Pons (tissue), 1 donor: Measurements from ENCODE around the gene TP63.
"Not testable (repeated sequence)": the region's sequence is repeated elsewhere in the genome, so short reads cannot be mapped to it uniquely, and the experiment has no call there.

Source experiments
- DNase-seq: peaks from one replicate; pipeline ENCODE4 v3.0.0-alpha.2; 2016; ENCODE audit warnings: low spot score

TP63 gene

DNA sequence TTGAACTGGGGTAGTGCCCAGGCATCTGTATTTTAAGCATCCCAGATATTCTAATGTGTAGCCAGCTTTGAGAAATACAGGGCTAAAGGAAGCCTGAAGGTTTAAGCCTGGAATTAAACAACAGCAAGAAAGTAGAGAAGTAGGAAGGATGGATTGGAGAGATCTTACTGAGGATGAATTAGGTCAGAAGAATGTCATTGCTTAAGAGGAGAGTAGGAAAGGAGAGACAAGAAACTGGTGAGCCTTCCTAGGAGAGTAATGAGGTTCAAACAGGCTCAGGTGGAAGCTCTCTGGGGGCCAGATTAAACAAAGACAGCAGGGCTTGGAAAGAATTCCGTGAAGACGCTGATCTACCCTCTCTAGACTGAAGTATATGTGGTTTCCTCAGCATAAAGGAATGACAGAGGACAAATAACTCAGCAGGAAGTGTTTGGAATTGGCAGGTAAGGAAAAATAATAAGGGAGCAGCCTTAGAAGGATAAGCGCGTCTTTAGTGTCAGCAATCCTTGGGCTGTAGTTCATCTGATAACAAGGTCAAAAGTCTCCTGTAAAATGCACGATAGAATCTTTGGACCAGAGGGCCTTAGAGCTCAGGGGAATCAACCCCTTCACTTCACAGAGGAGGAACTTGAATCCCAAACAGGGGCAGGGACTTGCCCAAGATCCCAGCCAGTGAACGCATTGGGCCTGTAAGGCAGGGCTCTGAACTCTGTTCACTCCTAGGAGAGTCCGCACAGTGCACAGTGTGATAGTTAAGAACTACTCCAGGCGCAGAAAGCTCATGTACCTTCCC lies 90.9 kb downstream of the TP63 start:
- DNase-seq, result no peak

DNA sequence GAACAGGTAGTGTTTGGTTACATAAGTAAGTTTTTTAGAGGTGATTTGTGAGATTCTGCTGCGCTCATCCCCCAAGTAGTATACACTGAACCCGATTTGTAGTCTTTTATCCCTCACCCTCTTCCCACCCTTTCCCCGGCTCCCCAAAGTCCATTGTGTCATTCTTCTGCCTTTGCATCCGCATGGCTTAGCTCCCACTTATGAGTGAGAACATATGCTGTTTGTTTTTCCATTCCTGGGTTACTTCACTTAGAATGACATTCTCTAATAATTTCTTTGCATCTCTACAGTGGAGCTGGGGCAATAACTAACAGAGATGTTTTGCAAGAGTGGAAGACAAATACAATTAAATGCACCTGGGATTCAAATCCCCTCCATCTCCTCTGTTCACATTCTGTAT lies 93.2 kb downstream of the TP63 start:
- no peak for DNase-seq

DNA sequence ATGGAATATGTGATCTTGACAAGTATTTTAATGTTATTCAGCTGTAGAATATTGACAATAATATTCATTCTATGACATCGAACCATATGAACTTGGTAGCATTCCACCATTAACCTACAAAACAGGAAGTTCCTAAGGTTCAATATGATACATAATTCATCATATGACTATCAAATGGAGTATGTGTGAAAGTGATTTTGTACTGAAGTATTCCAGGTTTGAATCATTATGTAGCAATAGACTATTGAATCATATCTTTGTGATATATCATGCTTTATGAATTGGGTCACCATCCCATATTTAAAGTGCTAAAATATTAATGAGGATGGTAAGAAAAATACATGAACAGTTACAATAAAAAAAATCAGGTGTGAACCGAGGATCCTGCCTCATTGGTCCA lies 95.1 kb downstream of the TP63 start:
- DNase-seq, result no peak

DNA sequence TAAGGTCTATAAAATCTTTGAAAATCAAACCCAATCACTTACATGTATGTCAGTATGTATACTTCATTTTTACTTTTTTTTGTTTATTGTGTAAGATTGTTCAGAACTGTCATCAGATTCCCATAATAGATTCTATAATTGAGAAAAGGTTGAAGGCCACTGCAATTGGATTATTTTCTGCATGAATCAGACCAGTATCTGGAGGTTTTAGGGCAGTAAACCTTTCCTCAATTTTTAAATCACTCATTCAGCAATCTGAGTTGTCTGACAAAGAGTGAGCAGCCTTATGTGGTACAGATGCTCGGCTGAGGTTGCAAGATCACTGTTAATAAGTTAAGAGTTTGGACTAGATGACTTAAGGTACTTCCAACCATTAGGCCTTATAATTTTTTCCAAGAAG lies 96.0 kb downstream of the TP63 start:
- no peak for DNase-seq

DNA sequence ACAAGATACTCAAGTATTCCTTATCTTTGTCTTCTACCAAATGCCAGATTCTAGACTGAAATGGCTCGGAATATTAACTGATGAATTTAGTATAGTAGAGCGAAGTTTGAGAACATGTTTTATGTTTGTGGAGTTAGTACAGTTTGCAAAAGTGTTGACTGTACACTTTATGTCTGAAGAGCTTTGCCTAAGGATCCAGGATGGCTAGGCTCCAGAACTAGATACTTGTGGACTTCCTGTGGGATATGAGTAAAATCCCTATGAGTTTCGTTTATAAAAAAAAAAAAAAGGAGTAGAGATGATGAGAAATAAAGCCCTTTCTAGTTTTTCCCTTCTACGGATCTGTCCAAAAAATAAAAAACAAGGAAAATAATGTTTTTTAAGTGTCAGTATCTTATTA lies 96.7 kb downstream of the TP63 start:
- DNase-seq, result no peak

DNA sequence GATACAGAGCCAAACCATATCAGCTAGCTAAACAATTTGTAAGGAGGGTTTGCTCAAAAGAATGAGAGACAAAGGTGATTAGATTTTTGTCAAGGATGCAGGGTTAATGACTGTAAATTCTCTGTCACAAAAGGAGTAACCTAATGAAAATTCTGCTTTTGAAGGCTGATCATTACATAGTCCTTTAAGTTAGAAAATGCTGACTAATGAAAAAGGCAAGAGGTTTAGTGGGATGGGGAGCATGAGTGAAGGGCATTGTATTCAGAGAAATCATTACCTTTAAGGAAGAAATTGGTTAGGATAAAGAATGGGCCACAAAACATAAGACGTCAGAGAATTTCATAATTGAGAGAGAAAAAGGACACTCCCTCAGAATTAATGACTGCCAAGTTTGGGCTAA lies 97.7 kb downstream of the TP63 start:
- no peak for DNase-seq

DNA sequence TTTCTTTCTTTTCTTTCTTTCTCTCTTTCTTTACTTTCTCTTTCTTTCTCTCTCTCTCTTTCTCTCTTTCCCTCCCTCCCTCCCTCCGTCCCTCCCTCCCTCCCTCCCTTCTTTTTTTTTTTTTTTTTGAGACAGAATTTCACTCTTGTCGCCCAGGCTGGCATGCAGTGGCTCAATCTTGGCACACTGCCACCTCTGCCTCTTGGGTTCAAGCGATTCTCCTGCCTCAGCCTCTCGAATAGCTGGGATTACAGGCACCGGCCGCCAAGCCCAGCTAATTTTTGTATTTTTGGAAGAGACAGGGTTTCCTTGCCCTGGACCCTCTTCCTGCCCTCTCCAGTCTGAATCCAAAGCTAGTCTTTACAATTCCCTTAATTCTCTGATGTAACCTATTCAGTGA lies 102.9 kb downstream of the TP63 start:
- no peak for DNase-seq

DNA sequence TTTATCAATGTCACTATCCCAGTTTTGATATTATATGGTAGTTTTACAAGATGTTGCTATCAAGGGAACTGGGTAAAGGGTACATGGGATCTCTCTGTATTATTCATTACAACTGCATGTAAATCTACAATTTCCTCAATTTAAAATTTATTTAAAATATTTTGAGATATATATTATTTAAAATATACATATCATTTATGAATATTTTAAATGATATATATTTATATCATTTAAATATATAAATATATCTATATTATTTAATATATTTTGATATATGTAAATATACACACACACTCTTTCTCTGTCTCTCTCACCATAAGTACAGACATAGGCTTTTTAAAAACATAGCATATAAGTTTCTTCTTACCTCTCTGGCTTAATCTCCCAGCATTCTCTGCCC lies 104.7 kb downstream of the TP63 start:
- DNase-seq, result no peak

DNA sequence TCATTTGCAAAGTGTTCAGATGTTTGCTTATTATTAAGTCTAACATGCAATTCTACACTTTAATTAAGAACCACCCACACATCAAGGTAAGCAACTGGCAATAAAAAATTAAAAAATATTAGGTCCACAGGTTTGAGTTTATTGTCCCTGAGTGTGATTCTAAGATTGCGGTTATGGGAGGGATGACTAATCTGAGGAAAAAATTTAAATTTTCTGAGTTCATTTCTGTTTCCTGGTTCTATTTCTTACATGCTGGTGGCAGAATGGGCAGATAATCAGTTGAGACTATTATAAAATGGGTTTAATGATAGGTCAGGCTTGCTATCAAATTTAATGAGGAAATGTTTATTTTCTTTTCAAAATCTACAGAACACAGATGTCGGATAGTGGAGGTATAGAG lies 105.9 kb downstream of the TP63 start:
- DNase-seq, result no peak

DNA sequence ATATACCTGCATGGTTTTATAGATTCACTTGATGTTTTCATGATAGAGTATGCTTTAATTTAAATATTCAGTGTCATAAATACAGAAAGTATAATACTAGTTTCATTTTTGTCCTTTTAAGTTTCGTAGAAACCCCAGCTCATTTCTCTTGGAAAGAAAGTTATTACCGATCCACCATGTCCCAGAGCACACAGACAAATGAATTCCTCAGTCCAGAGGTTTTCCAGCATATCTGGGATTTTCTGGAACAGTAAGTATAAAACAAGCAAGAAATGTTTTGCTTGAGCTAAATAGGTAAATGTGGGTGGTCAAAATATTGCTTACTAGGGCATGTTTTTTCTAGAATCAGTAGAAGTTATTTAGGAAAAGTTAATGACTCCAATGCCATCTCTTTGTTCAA lies 106.4 kb downstream of the TP63 start:
- DNase-seq, result no peak

DNA sequence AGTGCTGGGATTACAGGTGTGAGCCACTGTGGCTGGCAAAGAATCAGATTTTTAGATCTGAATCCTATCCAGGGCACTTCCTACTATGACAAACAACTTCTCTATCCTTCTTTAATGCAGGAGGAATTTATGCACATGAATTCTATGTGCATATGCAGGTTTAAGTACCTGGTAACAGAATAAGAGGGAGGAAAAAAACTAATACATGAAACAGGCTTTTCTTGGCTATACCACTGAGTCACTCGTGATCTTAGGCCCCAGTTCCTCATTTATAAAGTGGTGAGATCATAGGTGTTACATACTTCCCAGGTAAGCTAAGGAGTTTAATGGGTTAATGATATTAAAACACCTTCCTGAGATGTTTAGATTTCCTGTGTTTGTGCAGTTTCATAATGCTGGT lies 108.2 kb downstream of the TP63 start:
- no peak for DNase-seq

DNA sequence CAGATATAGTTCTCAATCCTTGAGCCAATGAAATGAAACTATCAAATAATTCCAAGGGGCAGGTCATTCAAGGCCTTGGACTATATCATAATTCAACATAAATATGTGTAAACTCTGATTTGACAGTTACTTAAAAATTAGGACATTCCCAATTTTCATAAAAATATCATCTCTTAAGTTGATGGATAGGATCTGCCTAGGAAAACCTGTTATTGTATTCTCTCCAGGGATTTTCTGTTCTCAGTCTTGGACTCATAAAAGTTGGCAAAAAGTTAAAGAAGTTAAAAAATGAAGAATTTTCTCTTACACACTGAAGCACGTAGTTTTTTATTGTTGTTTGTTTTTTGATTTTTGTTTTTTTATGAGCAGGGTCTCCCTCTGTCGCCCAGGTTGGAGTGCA lies 109.0 kb downstream of the TP63 start:
- no peak for DNase-seq

DNA sequence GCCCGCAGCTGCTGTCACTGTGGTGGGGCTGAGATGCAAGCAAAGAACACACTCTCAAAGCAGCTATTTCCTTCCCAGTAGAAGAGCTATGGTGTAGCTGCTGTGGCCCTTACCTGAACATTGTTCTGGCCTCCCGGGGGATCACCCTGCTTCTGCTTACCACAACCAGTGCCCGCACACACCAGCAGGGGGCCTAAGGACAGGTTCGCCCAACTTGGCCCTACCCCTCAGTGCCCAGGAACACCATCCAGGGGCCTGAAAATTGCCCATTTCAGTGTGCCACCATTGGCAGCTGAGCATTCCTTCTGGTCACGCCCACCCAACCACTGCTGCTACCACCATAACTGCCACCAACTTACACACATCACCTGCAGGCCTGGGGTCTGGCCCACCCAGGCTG lies 113.0 kb downstream of the TP63 start:
- no peak for DNase-seq

DNA sequence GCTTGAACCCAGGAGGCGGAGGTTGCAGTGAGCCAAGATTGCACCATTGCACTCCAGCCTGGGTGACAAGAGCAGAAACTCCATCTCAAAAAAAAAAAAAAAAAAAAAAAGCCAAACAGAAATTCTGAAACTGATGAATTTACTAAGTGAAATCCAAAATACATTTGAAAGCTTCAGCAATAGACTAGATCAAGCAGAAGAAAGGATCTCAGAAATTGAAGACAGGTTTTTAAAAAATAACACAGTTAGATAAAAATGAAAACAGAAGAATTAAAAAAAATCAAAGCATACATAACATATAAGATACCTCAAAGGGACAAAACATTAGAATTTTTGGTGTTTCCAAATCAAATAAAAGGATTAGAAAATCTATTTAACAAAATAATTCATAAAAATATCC lies 114.4 kb downstream of the TP63 start:
- DNase-seq, result no peak

DNA sequence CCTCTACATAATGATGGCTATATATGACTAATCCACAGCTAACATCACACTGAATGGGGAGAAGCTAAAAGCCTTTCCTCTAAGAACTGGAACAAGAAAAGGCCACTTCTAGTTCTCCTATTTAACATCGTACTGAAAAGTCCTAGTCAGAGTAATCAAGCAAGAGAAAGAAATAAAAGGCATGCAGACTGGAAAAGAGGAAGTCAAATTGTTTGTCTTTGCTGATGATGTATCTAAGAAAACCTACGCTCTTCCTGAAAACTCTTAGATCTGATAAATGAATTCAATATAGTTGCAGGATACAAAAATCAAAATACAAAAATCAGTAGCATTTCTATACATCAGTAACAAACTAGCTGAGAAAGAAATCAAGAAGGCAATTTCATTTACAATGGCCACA lies 116.9 kb downstream of the TP63 start:
- DNase-seq, result no peak

DNA sequence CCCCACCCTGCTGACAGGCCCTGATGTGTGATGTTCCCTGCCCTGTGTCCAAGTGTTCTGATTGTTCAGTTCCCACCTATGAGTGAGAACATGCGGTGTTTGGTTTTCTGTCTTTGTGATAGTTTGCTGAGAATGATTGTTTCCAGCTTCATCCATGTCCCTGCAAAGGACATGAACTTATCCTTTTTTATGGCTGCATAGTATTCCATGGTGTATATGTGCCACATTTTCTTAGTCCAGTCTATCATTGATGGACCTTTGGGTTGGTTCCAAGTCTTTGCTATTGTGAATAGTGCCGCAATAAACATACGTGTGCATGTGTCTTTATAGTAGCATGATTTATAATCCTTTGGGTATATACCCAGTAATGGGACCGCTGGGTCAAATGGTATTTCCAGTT lies 119.8 kb downstream of the TP63 start:
- DNase-seq, result not testable (repeated sequence)

DNA sequence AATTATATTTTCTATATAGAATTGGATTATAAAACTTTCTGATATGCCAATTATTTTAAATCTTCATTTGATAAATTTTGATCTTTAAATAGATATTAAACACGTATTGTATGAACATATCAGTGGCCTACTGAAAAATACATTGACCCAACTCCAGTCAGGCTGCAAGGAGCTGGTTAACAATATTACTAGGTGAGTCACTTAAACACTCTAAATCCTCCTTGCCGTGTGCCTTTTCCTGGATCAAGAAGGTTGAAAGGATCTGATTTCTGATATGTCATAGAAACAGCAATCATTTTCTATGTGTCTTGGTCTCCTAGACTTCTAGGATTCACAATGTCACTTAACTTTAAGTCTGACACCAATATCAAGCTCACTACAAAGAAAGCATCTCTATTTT lies 123.2 kb downstream of the TP63 start:
- DNase-seq, result no peak

DNA sequence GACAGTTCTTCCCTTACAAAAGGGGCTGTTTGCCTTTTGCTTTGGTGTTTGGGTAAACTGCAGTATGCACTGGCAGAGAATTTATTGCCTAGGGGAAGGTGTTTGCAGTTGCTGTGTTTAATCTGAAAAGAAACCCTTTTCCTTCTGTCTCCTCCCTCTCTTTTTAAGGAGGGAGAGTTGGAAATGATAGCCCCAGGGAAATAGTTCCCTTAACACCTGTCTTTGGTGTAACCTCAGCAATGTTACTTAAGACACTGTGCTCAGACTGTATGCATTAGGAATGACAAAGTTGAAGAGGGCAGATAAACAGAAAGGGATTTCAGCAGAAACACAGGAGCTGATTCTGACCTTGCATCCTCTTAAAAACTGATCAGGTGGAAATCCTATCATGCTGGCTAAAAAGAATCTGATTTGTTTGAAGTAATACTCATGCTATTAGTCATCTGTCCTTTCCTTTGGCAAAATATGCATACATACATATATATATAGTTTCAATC lies 125.4 kb downstream of the TP63 start:
- DNase-seq, result no peak

DNA sequence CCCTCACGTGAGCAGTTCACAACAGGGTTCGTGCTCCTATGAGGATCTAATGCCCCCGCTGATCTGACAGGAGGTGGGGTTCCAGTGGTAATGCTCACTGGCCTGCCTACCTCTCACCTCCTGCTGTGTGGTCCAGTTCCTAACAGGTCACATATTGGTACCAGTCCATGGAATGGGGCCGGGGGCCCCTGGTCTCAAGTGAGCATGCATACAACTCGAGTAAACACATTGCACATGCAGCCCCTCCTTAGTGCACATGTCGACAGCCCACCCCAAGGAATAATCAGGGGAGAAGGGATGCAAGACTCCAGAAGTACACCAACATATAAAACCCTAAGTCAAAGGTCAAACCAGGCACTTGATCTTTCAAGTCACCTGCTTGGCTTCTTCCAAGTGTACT lies 127.0 kb downstream of the TP63 start:
- DNase-seq, result no peak

DNA sequence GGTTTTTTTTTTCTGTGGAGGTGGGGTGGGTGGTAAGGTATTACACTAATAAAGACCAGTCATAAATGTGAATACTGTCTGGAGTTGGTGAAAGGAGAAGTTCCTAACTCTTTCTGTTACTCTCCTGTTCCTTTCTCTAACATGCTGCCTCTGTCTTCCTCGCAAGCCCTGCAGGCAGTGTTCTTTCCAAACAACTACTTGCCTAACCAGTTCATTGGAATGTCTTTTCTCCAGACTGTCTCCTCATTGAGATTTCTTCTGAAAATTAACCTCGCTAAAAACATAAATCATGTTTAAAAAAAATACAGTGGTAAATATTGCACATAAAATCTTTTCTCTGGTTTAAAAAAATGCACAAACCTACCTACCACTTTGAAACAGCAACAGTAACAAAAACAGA lies 135.2 kb downstream of the TP63 start:
- no peak for DNase-seq

DNA sequence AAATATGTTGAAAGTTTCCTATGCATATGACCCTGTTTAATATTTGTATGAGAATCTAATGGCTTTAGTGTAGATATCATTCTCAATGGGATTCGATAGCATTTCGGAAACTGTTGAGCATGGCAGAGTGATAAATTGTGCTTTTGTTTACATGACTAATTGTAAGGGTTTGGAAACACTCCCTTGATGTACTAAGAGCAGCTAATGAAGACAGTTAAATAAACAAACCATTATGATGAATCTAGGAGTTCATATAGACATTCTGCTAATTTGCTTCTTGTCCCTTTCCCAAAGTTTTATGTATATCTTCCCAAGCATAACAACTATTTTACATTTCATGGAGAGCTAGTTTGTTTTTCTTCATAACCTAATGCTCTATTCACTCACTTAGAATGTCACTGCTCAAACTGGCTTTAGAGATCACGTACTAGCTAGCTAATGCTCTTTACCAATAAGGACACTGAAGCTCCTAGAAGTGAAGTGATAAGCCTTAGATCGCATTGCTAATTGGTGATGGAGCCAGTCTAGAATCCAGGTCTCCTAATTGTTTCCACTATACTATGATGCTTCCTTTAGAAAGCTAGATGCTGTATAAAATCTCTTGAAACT lies 140.8 kb downstream of the TP63 start:
- DNase-seq, result no peak

DNA sequence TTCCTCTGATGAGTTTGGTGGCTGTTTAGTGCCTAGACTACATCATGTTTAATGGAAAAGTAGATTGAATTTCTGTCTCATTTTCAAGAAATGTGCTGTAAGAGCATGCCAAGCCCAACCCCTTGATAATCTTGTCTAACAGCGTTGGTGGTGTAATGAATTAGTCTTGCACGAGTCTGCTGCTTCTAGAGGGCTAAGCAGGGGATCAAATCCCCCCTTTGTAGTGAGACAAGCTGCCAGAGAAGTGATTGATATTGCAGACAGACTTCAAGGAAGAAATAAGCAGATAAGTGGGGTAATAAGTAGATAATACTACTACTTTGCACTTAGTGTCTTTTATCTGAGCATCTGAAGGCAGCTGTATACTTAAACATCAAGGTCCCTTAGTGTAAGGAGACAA lies 141.4 kb downstream of the TP63 start:
- DNase-seq, result no peak

DNA sequence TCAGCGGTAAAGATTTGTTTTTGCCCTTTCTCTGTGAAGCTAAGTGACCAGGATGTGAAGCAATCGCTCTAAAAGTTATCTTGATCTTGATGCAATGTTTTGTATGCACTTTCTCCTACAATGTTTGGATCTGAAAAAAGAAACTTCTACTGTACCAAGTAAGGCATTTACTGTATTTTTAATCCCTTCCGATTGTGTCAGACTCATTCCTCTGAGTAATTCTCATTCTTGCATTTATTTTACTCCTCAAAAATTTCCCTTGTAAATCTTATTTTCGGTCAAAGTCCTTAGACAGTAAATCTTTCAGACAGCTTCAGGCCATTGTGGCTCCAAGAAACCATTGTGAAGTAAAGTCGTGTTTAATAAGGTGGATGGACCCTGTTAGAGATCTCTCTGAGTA lies 141.9 kb downstream of the TP63 start:
- DNase-seq, result no peak
